Esophagus squamous epithelium (tissue), 4 donors: ENCODE measurements around the gene SPINK1.

Source experiments
- POLR2A ChIP-seq, 4 donors: fragments of 450-650 bp; IDR thresholded peaks; one replicate each; pipeline ENCODE4 v1.6.1; 2017; ENCODE audit warnings: antibody characterized with exemption in 4 of 4, mild to moderate bottlenecking in 4 of 4, moderate library complexity in 3 of 4
- TF ChIP-seq, protein P1 (sequence below), 6 experiments: fragments of 450-650 bp in 4 of 6; fragments of 200-600 bp in 2 of 6; sonication (generic) in 2 of 6; IDR thresholded peaks; one replicate each; pipeline ENCODE4 v1.5.1; 2016 to 2019; ENCODE audit warnings: antibody characterized with exemption in 6 of 6, mild to moderate bottlenecking in 4 of 6, moderate library complexity in 4 of 6

DNA sequence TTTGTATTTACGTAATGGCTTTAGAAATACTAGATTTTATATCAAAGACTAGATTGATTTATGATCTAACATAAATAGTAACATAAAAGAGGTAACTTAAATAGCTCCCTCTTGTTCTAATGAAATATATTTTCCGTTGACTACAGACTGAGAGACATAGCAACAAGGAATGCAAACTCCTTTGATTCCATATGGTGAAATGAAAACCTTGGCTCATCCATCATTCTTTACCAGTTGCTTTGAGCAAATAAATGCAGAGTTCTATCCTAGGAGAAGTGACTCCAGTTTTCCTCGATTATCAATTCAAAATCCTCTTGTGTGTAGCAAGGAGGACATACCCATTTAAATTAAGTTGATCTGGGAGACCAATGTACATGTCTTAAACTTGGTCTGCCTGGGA is 31.0 kb downstream of the SPINK1 start:
- TF ChIP-seq, protein P1, sequence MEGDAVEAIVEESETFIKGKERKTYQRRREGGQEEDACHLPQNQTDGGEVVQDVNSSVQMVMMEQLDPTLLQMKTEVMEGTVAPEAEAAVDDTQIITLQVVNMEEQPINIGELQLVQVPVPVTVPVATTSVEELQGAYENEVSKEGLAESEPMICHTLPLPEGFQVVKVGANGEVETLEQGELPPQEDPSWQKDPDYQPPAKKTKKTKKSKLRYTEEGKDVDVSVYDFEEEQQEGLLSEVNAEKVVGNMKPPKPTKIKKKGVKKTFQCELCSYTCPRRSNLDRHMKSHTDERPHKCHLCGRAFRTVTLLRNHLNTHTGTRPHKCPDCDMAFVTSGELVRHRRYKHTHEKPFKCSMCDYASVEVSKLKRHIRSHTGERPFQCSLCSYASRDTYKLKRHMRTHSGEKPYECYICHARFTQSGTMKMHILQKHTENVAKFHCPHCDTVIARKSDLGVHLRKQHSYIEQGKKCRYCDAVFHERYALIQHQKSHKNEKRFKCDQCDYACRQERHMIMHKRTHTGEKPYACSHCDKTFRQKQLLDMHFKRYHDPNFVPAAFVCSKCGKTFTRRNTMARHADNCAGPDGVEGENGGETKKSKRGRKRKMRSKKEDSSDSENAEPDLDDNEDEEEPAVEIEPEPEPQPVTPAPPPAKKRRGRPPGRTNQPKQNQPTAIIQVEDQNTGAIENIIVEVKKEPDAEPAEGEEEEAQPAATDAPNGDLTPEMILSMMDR (IDR thresholded peaks at IDR 0.05): no peak
- TF ChIP-seq POLR2A (IDR thresholded peaks at IDR 0.05): no peak
